Dedifferentiated amniotic fluid mesenchymal stem cell (primary cell): ENCODE results near the gene NLRP3.
"Not testable (repeated sequence)": the region's sequence is repeated elsewhere in the genome, so short reads cannot be mapped to it uniquely, and the experiment has no call there.

Experiments
- DNase-seq: peaks from one replicate; pipeline ENCODE4 v3.0.0-alpha.2; 2016; ENCODE audit errors: extremely low spot score

The NLRP3 gene

DNA sequence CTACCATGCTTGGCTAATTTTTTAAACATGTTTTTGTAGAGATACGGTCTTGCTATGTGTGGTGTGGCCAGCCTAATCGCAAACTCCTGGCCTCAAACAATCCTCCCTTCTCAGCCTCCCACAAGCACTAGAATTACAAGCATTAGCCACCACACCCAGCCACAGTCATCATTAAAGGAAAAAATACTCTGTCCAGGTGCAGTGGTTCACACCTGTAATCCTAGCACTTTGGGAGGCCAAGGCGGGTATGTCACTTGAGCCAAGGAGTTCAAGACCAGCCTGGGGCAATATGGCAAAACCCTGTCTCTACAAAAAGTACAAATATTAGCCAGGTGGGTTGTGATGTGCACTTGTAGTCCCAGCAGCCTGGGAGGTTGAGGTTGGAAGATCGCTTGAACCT lies 25.0 kb upstream of the NLRP3 start:
- no peak for DNase-seq

DNA sequence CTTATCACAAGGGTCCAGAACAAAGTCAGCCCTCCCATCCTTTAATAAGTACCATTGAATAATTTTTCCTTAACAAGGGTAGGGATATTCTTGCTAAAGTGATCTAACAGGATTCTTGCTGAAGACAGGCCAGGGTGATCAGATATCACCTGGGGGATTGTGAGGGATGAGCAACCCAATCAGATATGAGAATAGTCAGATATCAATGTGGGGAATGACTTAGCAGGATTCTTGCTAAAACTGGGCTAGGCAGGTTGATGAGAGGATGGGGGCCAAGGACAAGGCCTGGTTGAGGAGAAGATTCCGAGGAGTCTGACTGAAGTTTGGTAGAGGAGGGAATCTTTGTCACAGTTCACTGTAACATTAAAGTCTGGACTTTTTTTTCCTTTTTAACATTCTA lies 23.9 kb upstream of the NLRP3 start:
- no peak for DNase-seq

DNA sequence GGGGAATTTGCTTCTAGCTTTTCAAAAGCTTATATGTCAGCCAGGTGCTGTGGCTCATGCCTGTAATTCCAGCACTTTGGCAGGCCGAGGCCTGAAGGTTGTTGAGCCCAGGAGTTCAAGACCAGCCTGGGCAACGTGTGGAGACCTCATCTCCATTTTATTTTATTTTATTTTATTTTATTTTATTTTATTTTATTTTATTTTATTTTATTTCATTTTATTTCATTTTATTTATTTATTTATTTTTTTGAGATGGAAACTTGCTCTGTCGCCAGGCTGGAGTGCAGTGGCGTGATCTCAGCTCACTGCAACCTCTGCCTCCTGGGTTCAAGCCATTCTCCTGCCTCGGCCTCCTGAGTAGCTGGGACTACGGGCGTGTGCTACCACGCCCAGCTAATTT lies 20.9 kb upstream of the NLRP3 start:
- DNase-seq: not testable (repeated sequence)

DNA sequence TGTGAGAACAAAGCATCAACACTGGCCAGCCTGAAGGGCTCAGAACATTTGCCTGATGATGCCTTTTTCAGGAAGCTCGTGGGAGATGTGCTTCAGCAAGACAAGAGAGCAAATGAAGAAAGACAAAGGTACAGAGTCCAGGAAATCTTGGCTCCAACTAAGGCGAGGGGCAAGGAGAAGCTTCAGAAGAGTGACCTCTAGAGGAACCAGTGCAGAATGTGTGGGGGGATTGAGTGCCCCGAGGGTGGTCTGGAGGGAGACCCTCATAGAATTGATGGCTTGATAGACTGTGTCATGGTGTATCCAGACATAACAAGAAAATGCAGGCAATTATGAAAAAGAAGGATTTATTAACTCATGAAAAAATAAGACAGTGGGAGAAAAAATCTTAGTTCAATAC lies 15.3 kb upstream of the NLRP3 start:
- no peak for DNase-seq

DNA sequence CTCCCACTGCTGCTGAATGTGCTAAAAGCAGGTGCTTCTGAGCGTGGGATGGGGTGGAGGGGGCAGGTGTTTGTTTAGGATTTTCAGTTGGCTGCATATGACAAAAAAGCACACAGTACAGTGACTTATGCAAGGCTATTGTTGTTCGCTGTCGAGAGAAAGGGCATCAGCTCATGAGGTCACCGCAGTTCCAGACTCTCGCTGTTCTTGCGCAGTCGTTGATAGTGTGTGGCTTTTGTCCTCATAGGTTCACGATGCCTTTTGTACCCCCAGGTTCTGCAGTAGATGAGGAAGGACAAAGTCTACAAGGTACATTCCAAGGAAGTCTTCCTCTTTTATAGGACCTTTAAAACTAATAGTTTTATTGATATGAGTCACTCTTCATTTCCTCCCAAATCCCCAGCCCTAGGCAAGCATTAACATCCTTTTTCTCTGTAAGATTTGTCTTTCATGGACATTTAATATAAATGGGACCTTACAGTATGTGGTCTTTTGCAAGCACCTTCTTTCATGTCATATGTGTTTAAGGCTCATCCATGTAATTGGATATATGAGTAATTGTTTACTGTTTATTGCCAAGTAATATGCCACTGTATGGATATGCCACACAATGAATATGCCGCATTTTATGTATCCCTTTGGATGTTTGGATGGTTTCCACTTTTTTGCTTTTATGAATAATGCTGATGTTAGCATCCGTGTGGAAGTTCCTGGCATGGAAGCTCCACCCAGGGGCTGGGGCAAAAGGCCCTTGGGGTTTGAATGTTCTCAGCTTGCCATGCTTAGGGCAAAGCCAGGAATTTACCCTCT lies 14.5 kb upstream of the NLRP3 start:
- DNase-seq: no peak

DNA sequence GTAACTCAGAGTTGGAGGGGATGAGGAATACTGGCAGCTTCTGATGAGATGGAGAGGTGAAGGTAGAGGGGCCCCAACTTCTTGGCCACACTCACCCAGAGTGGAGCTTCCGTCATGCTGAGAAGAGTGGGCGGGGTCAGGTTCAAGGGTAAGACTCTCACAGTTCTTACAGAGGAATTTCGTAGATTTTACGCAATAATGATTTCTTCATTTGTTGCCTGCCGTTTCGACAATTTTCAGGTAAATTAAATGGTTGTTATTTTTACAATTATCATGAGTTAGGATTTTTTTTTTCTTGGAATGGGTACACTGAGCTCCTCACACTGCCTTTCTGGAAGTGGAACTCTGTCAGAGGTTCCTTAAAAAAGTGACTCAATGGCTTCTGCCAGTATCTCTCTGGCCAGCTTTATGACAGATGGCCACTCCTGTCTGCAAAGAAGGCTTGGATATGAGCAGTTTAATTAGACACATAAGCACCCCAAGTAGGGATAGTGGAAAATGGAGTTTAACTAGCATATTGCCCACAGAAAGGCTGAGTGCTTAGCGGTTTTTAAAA lies 13.8 kb upstream of the NLRP3 start:
- no peak for DNase-seq

DNA sequence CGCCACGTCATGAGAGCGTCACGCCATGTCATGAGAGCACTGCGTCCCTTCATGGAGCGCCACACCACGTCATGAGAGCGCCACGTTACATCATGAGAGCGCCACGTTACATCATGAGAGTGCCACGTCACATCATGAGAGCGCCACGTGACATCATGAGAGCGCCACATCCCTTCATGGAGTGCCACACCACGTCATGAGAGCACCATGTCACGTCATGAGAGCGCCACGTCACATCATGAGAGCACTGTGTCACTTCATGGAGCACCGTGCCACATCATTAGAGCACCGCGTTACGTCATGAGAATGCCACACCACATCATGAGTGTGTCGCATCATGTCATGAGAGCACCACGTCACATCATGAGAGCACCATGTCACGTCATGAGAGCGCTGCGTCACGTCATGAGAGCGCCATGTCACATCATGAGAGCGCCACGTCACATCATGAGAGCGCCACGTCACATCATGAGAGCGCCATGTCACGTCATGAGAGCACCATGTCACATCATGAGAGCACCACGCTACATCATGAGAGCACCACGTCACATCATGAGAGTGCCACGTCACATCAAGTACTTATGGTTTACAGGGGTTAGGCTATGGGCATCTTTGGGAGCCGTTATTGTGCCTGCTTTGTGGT lies 9.8 kb upstream of the NLRP3 start:
- no peak for DNase-seq

DNA sequence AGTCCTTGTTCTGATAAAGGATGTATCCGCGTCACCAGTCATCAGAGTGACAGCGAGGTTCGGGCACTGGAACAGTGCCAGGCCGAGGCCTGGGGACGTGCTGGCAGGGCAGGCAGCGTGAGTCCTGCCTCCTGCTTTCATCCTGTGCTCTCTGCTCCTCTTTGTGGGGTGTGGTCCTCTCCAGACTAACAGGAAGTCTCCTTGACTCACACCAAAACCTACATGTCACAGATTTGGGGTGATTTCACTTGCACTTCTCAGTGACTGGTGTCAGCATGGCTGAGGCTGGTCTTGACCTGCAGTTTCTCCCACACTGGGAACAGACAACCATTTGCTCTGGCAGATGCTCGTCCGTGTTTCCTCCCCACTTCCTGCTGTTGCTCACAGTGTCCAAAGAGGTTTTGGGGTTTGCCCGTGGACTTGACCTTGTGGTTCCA lies 8.8 kb upstream of the NLRP3 start:
- DNase-seq: no peak

DNA sequence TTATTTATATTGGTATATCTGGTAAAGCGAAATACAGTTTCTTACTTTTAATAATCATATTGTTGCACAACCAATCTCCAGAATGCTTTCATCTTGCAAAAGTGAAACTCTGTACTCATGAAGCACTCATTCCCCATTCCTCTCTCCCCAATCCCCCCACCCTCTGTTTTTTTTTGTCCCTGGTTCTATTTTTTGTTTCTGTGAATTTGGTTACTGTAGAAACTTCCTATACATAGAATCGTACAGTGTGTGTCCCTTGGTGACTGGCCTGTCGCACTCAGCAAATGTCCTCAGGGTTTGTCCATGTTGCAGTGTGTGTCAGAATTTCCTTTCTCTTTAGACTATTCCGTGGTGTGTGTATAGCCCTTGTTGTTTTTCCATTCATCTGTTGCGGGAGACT lies 7.9 kb upstream of the NLRP3 start:
- DNase-seq: no peak

DNA sequence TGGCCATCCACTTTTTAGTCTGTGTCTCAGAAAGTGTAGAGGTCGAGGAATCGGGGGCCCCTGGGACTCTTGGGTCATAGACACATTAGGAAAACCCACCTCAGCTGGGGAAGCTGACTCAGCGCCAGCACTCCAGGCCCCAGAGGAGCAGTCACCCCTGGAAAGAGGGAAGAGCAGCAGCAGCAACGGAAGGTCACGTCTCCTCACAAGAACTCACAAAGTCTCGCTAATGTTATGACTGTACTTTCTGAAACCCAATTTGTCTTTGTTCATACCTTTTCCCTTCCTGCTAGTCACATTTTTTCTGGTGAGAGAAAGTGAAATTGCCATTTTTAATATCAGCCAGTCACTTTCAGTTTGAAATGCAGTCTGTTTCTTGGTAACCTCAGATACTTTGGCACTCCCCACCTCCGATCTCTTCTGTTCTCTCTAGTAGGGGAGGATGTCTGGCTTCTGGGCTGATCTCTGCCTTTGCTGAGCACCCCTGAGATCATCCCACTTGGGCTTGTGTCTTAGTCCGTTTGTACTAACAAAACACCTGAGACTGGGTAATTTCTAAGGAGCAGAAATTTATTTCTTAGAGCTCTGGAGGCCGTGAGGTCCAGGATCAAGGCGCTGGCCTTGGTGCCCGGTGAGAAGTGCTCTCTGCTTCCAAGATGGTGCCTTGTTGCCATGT lies 6.0 kb upstream of the NLRP3 start:
- DNase-seq: no peak

DNA sequence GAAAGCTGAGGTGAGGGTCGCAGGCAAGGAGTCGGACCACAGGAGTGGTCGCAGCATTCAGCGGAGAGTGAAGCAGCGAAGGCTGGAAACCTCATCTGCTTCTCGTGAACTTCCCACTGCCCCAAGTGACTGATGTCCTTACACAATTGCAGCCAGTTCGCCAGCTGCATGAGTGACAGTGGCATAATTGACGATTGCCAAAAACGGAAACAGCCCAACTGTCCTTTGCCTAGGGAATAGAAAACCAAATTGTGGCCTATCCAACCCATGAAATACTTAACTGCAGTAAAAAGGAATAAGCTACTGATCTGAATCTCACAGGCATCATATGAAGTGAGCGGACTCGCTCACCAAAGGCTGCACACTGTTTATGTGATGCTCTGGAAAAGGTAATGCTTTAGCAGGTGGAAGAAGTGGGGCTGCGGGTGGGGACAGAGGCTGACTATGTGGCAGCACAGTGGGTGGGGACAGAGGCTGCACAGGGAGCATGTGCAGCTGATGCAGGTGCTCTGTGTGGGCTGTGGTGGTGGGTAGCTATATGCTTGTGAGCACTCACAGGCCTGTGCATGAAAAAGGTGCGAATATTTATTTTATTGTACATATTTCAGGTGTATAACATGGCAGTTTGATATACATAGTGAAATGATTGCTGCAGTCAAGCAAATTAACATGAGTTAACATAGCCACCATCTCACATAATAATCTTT lies 4.2 kb upstream of the NLRP3 start:
- DNase-seq: no peak

DNA sequence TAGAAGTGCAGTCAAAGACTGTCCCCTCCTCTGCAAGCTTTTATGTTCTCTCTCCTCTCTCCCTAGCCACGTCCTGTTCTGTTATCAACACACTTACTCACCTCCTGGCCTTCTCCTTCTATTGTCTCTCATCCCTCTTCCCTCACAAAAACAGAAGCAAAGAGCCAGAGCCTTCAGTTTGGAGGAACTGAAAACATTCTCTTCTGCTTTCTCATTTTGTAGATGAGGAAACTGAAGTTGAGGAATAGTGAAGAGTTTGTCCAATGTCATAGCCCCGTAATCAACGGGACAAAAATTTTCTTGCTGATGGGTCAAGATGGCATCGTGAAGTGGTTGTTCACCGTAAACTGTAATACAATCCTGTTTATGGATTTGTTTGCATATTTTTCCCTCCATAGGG lies 1.9 kb downstream of the NLRP3 start:
- no peak for DNase-seq

DNA sequence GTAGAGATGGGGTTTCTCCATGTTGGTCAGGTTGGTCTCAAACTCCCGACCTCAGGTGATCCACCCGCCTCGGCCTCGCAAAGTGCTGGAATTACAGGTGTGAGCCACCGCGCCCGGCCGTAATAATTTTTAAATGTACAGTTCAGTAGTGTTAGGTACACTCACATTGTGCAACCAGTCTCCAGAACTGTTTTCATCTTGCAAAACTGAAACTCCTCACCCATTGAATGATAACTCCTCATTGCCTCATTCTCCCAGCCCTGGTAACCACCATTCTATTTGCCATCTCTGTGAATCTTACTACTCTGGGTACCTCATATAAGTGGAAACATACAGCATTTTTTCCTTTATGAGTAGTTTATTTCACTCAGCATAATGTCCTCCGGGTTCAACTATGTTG lies 3.4 kb downstream of the NLRP3 start:
- DNase-seq: no peak

DNA sequence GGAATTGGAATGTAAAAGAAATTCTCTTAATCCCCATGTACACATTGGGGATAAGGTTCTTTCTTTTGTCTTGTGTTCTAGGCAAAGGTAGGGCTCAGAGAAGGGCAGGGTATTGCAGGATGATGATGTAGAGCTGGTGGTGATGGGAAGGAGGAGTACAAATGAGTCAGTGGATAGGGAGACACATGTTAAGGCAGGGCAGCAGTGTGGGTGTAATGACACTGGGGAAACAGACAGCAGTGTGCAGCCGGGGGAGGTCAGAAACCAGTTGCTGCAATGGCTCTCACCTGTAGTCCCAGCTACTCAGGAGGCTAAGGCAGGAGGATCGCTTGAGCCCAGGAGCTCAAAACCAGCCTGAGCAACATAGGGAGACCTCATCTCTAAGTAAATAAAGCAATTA lies 5.1 kb downstream of the NLRP3 start:
- no peak for DNase-seq

DNA sequence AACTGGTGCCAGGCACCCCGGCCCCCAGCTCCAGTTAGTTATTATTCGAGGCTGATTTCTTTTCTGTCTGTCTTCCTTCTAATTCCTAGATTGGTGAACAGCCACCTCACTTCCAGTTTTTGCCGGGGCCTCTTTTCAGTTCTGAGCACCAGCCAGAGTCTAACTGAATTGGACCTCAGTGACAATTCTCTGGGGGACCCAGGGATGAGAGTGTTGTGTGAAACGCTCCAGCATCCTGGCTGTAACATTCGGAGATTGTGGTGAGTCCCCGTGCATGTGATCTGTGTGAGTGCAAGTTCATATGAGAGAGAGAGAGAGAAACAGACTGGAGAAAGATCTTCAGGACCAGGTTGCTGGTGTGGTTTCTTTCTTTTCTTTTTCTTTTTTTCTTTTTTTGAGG lies 13.5 kb downstream of the NLRP3 start:
- no peak for DNase-seq

DNA sequence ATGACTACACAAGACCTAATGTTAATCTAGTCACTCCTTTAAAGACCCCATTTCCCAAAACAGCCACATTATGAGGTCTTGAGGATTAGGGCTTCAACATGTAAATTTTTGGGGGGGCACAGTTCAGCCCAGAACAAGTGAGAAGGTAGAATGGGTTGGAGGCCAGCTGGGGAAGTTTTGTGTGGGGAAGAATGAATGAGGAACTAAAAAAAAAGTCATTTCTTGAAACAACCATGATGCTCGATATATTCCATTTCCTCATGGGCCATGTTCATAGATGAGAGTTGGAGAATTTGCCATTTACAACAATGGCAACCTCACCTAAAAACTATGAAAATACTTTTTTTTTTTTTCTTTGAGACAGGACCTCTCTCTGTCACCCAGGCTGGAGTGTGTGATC lies 14.5 kb downstream of the NLRP3 start:
- no peak for DNase-seq

DNA sequence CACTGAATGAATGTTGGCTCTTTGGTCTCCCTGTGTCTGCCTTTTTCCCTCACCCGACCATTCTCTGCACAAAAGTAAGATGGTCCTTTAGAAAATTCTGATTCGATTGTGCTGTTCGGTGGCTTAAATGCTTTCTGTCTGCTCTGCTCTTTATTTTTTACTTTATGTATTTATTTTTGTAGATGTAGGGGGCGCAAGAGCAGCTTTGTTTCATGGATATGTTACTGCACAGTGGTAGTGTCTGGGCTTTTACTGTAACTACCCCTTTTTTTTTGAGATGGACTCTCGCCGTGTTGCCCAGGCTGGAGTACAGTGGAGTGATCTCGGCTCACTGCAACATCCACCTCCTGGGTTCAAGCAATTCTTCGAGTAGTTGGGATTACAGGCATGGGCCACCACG lies 15.7 kb downstream of the NLRP3 start:
- no peak for DNase-seq

DNA sequence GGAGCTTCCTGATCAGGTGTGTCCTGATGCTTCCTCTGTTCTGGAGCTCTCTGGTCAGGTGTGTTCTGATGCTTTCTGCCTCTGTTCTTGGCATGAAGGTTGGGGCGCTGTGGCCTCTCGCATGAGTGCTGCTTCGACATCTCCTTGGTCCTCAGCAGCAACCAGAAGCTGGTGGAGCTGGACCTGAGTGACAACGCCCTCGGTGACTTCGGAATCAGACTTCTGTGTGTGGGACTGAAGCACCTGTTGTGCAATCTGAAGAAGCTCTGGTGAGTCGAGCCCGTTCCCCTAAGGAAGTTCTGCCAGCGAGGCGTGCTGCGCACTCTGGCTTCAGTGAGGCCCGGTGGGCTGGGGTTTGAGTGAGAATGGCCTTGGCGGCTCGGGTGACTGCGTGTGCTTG lies 18.0 kb downstream of the NLRP3 start:
- DNase-seq: no peak

DNA sequence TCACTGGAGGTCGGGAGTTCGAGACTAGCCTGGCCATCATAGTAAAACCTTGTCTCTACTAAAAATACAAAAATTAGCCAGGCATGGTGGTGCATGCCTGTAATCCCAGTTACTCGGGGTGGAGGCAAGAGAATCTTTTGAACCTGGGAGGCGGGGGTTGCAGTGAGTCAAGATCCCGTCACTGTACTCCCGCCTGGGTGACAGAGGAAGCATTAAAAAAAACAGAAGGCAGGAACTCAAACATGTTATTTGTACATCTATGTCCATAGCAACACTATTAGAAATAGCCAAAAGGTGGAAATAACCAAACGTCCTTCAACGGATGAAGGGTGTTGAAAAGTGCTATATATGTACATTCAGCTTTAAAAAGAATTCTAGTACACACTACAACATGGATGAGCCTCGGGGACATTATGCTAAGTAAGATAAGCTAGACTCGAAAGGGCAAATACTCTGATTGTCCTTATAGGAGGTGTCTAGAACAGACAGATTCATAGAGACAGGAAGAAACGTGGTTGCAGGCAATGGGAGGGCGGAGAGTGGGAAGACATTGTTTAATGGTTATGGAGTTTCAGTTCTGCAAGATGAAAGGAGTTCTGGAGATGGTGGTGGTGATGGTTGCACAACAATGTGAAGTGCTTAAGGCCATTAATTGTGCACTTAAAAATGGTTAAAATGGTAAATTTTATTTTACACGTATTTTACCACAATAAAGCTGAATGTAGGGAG lies 19.2 kb downstream of the NLRP3 start:
- no peak for DNase-seq

DNA sequence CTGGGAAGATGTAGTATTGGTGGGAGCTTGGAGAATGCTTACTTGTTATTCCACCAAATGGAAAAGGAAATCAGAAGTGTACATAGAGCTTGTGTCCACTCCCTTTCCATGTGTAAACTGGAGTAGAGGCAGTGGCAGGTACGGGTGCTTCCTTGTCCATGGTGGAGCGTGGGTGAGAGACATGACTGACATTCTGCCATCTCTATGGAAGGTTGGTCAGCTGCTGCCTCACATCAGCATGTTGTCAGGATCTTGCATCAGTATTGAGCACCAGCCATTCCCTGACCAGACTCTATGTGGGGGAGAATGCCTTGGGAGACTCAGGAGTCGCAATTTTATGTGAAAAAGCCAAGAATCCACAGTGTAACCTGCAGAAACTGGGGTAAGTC lies 19.8 kb downstream of the NLRP3 start:
- DNase-seq: no peak
